Measurements from ENCODE around the gene LSAMP. TPM values are rescaled to one million over a fixed set of nuclear protein-coding genes. Genes with fewer than 3 reads are reported as not detected.

LSAMP gene
- total RNA-seq, 1 donor from 2014 or later, result 10.2 TPM

- no peak for TF ChIP-seq CTCF (IDR thresholded peaks at IDR 0.05; ENCODE audit: insufficient read depth, low read length, poor library complexity, severe bottlenecking)
- no peak overlapping the region for H3K4me3 ChIP-seq (ENCODE audit: low read depth, low read length)
- H3K27me3 ChIP-seq (ENCODE audit: control insufficient read depth, insufficient read depth, low read length), result no peaks in the 10 kb centered on the region
- DNase-seq (ENCODE audit: low read depth), result no peak
- no peaks in the 10 kb centered on the region for H3K36me3 ChIP-seq (ENCODE audit: control insufficient read depth, insufficient read depth, low read length)
These were observed 317.8 kb downstream of the LSAMP start for GRCh38 chr3:116127464-116127863.

GRCh38 chr3:116124166-116124565 is 321.1 kb downstream of the LSAMP start:
- no peak for DNase-seq (ENCODE audit: low read depth)
- H3K36me3 ChIP-seq (ENCODE audit: control insufficient read depth, insufficient read depth, low read length), result no peaks in the 10 kb centered on the region
- H3K4me3 ChIP-seq (ENCODE audit: low read depth, low read length), result no peak overlapping the region
- no peaks in the 10 kb centered on the region for H3K27me3 ChIP-seq (ENCODE audit: control insufficient read depth, insufficient read depth, low read length)
- TF ChIP-seq CTCF (IDR thresholded peaks at IDR 0.05; ENCODE audit: insufficient read depth, low read length, poor library complexity, severe bottlenecking), result no peak

GRCh38 chr3:116118475-116119169 is 326.7 kb downstream of the LSAMP start:
- DNase-seq (ENCODE audit: low read depth), result no peak
- Histone ChIP-seq H3K4me3 (ENCODE audit: low read depth, low read length) (no peak overlapping the region), H3K36me3 (ENCODE audit: control insufficient read depth, insufficient read depth, low read length) (no peaks in the 10 kb centered on the region), H3K27me3 (ENCODE audit: control insufficient read depth, insufficient read depth, low read length) (no peaks in the 10 kb centered on the region)
- no peak for TF ChIP-seq CTCF (IDR thresholded peaks at IDR 0.05; ENCODE audit: insufficient read depth, low read length, poor library complexity, severe bottlenecking)

- Histone ChIP-seq H3K36me3 (ENCODE audit: control insufficient read depth, insufficient read depth, low read length) (no peaks in the 10 kb centered on the region), H3K4me3 (ENCODE audit: low read depth, low read length) (no peak overlapping the region), H3K27me3 (ENCODE audit: control insufficient read depth, insufficient read depth, low read length) (no peaks in the 10 kb centered on the region)
- TF ChIP-seq CTCF (IDR thresholded peaks at IDR 0.05; ENCODE audit: insufficient read depth, low read length, poor library complexity, severe bottlenecking), result no peak
- DNase-seq (ENCODE audit: low read depth), result no peak
These were observed 330.7 kb downstream of the LSAMP start for GRCh38 chr3:116114586-116114985.

GRCh38 chr3:116112696-116113095 is 332.6 kb downstream of the LSAMP start:
- DNase-seq (ENCODE audit: low read depth), result no peak
- no peak overlapping the region for H3K4me3 ChIP-seq (ENCODE audit: low read depth, low read length)
- TF ChIP-seq CTCF (IDR thresholded peaks at IDR 0.05; ENCODE audit: insufficient read depth, low read length, poor library complexity, severe bottlenecking), result no peak
- H3K27me3 ChIP-seq (ENCODE audit: control insufficient read depth, insufficient read depth, low read length), result no peaks in the 10 kb centered on the region
- no peaks in the 10 kb centered on the region for H3K36me3 ChIP-seq (ENCODE audit: control insufficient read depth, insufficient read depth, low read length)

- no peak for TF ChIP-seq CTCF (IDR thresholded peaks at IDR 0.05; ENCODE audit: insufficient read depth, low read length, poor library complexity, severe bottlenecking)
- Histone ChIP-seq H3K36me3 (ENCODE audit: control insufficient read depth, insufficient read depth, low read length) (no peaks in the 10 kb centered on the region), H3K4me3 (ENCODE audit: low read depth, low read length) (no peak overlapping the region), H3K27me3 (ENCODE audit: control insufficient read depth, insufficient read depth, low read length) (no peaks in the 10 kb centered on the region)
- no peak for DNase-seq (ENCODE audit: low read depth)
These were observed 333.5 kb downstream of the LSAMP start for GRCh38 chr3:116111765-116112164.

All from kidney epithelial cell (primary cell).